H9 (cell line): ENCODE measurements around the gene CEACAM5. TPM values are rescaled to one million over a fixed set of nuclear protein-coding genes. Genes with fewer than 3 reads are reported as not detected.

Experiments used
- DNase-seq: peaks from one replicate; pipeline ENCODE4 v3.0.0-alpha.2; 2017
- H2AFZ ChIP-seq: one replicate; pipeline ENCODE4 v1.6.1; 2013; ENCODE audit warnings: mild to moderate bottlenecking, low read length, control low read depth, moderate library complexity
- H2AK5ac ChIP-seq: 2 replicates; pipeline ENCODE4 v1.6.1; 2013; ENCODE audit warnings: low read length, control low read depth, mixed read lengths; ENCODE audit not compliant: insufficient read length
- H2BK120ac ChIP-seq: one replicate; pipeline ENCODE4 v1.6.1; 2013; ENCODE audit warnings: low read depth, mild to moderate bottlenecking, low read length, control low read depth, inconsistent platforms; ENCODE audit not compliant: poor library complexity, severe bottlenecking
- H2BK12ac ChIP-seq: 2 replicates; pipeline ENCODE4 v1.6.1; 2013; ENCODE audit warnings: low read length, control low read depth, mixed read lengths, low read depth; ENCODE audit not compliant: insufficient read length
- H2BK15ac ChIP-seq: 2 replicates; pipeline ENCODE4 v1.6.1; 2013; ENCODE audit warnings: low read depth, low read length, control low read depth
- H2BK20ac ChIP-seq: one replicate; pipeline ENCODE4 v1.6.1; 2013; ENCODE audit warnings: low read depth, mild to moderate bottlenecking, low read length, control low read depth, inconsistent platforms; ENCODE audit not compliant: poor library complexity, severe bottlenecking
- H2BK5ac ChIP-seq: 2 replicates; pipeline ENCODE4 v1.6.1; 2013; ENCODE audit warnings: low read length, control low read depth, mixed read lengths; ENCODE audit not compliant: insufficient read length
- H3K14ac ChIP-seq: 2 replicates; pipeline ENCODE4 v1.6.1; 2013; ENCODE audit warnings: low read length, control low read depth; ENCODE audit not compliant: insufficient read depth
- H3K18ac ChIP-seq: 2 replicates; pipeline ENCODE4 v1.6.1; 2013; ENCODE audit warnings: low read depth, mild to moderate bottlenecking, mixed read lengths, low read length, control low read depth; ENCODE audit not compliant: insufficient read length
- H3K23ac ChIP-seq: 2 replicates; pipeline ENCODE4 v1.6.1; 2013; ENCODE audit warnings: low read length, control low read depth, mixed read lengths, low read depth; ENCODE audit not compliant: insufficient read length
- H3K23me2 ChIP-seq: 2 replicates; pipeline ENCODE4 v1.6.1; 2013; ENCODE audit warnings: low read depth, mild to moderate bottlenecking, mixed read lengths, low read length, control low read depth; ENCODE audit not compliant: insufficient read length, poor library complexity, severe bottlenecking
- H3K27ac ChIP-seq: 2 replicates; pipeline ENCODE4 v1.5.1; 2013; ENCODE audit warnings: low read length, control low read depth, mixed read lengths, low read depth; ENCODE audit not compliant: insufficient read length
- H3K27me3 ChIP-seq: 2 replicates; pipeline ENCODE4 v1.6.1; 2013; ENCODE audit warnings: low read length, control low read depth, inconsistent platforms; ENCODE audit not compliant: insufficient read depth
- H3K4ac ChIP-seq: 2 replicates; pipeline ENCODE4 v1.6.1; 2013; ENCODE audit warnings: low read depth, mild to moderate bottlenecking, control low read depth, inconsistent platforms, low read length, moderate library complexity
- H3K4me1 ChIP-seq: 2 replicates; pipeline ENCODE4 v1.6.1; 2013; ENCODE audit warnings: low read length, control low read depth, inconsistent platforms; ENCODE audit not compliant: insufficient read depth
- H3K4me2 ChIP-seq: 2 replicates; pipeline ENCODE4 v1.6.1; 2013; ENCODE audit warnings: low read length, control low read depth, mixed read lengths; ENCODE audit not compliant: insufficient read length, insufficient read depth
- H3K56ac ChIP-seq: 2 replicates; pipeline ENCODE4 v1.6.1; 2013; ENCODE audit warnings: low read depth, mild to moderate bottlenecking, mixed read lengths, low read length, control low read depth; ENCODE audit not compliant: insufficient read length
- H3K79me1 ChIP-seq: 2 replicates; pipeline ENCODE4 v1.6.1; 2013; ENCODE audit warnings: low read depth, mild to moderate bottlenecking, moderate library complexity, low read length, control low read depth, inconsistent platforms; ENCODE audit not compliant: insufficient read depth, poor library complexity, severe bottlenecking
- H3K79me2 ChIP-seq: 2 replicates; pipeline ENCODE4 v1.6.1; 2013; ENCODE audit warnings: low read length, control low read depth, inconsistent platforms; ENCODE audit not compliant: insufficient read depth
- H3K9ac ChIP-seq: 2 replicates; pipeline ENCODE4 v1.6.1; 2013; ENCODE audit warnings: low read length, control low read depth, mixed read lengths; ENCODE audit not compliant: insufficient read length; ENCODE audit errors: extremely low read depth
- H3K9me3 ChIP-seq: one replicate; pipeline ENCODE4 v1.6.1; 2013; ENCODE audit warnings: low read depth, low read length, inconsistent platforms; ENCODE audit not compliant: control insufficient read depth
- H3T11ph ChIP-seq: one replicate; pipeline ENCODE4 v1.6.1; 2013; ENCODE audit warnings: mild to moderate bottlenecking, low read length, control low read depth, inconsistent platforms
- H4K20me1 ChIP-seq: one replicate; pipeline ENCODE4 v1.6.1; 2013; ENCODE audit not compliant: control insufficient read depth, insufficient read length, insufficient read depth
- H4K5ac ChIP-seq: 2 replicates; pipeline ENCODE4 v1.6.1; 2013; ENCODE audit warnings: low read depth, mild to moderate bottlenecking, mixed read lengths, low read length, control low read depth; ENCODE audit not compliant: insufficient read length
- H4K8ac ChIP-seq: replicated peaks from 2 replicates; pipeline ENCODE4 v1.6.1; 2013; ENCODE audit warnings: low read length, control low read depth, mixed read lengths, low read depth; ENCODE audit not compliant: insufficient read length
- H4K91ac ChIP-seq: 2 replicates; pipeline ENCODE4 v1.6.1; 2013; ENCODE audit warnings: low read depth, mild to moderate bottlenecking, moderate library complexity, mixed read lengths, low read length, control low read depth; ENCODE audit not compliant: insufficient read length
- H3K27ac Mint-ChIP-seq, 3 experiments: 2 replicates in 2 of 3; 3 replicates in 1 of 3; pipeline ENCODE4 v1.8.0; 2020 to 2021; ENCODE audit warnings: mixed read lengths in 3 of 3, mild to moderate bottlenecking in 1 of 3, moderate library complexity in 1 of 3
- H3K27me3 Mint-ChIP-seq: 2 replicates; pipeline ENCODE4 v1.8.0; 2021; ENCODE audit warnings: low read depth, mild to moderate bottlenecking, moderate library complexity, mixed read lengths
- H3K36me3 Mint-ChIP-seq, 3 experiments: 2 replicates in 2 of 3; 3 replicates in 1 of 3; pipeline ENCODE4 v1.8.0; 2020 to 2021; ENCODE audit warnings: low read depth in 3 of 3, mixed read lengths in 3 of 3; ENCODE audit not compliant: insufficient read depth in 1 of 3
- H3K4me1 Mint-ChIP-seq, 2 experiments: 2 replicates each; pipeline ENCODE4 v1.8.0; 2020; ENCODE audit warnings: mixed read lengths in 2 of 2
- H3K4me3 Mint-ChIP-seq, 2 experiments: 2 replicates in 1 of 2; 3 replicates in 1 of 2; pipeline ENCODE4 v1.8.0; 2020 to 2021; ENCODE audit warnings: mild to moderate bottlenecking in 2 of 2, mixed read lengths in 2 of 2, moderate library complexity in 1 of 2
- H3K9me3 Mint-ChIP-seq, 2 experiments: 2 replicates in 1 of 2; 3 replicates in 1 of 2; pipeline ENCODE4 v1.8.0; 2020; ENCODE audit warnings: mild to moderate bottlenecking in 2 of 2, mixed read lengths in 2 of 2, moderate library complexity in 1 of 2
- CTCF ChIP-seq: fragments of 200-600 bp; sonication (generic); conservative IDR thresholded peaks from 3 replicates; pipeline ENCODE4 v1.8.0; 2021; ENCODE audit warnings: antibody characterized with exemption, mild to moderate bottlenecking
- WGBS: extraction: QIAGEN DNeasy Blood & Tissue Kit; methylation state at CpG from one replicate; pipeline ENCODE4 v1.1.7; 2013; ENCODE audit warnings: missing lambda C conversion rate, low lambda C conversion rate, mixed read lengths; ENCODE audit not compliant: insufficient read length; ENCODE audit errors: extremely low coverage; 5-methylcytosine and 5-hydroxymethylcytosine counted together
- total RNA-seq: library from RNA; stranded (reverse); gene quantifications from 2 replicates; pipeline ENCODE4 v1.2.1, GENCODE V29; 2021

The CEACAM5 gene
- total RNA-seq, 1 experiment from 2014 or later = not detected

GRCh38 chr19:41745756-41746155, 37.3 kb downstream of the CEACAM5 start:
- Histone ChIP-seq H2BK15ac (no peak overlapping the region), H2AK5ac (no peak overlapping the region), H3K27ac (no peak overlapping the region), H3K27me3 (no peaks in the 10 kb centered on the region; the same call in 1 of the 2 replicates), H2BK120ac (no peak overlapping the region), H3K14ac (no peak overlapping the region), H3K79me1 (no peaks in the 10 kb centered on the region), H3T11ph (no peak overlapping the region), H2BK20ac (no peak overlapping the region), H3K56ac (no peak overlapping the region), H4K8ac (no peak overlapping the region), H3K23me2 (no peaks in the 10 kb centered on the region), H3K4me1 (no peaks in the 10 kb centered on the region), H4K20me1 (no peaks in the 10 kb centered on the region), H3K9me3 (peaks cover 8% of the 10 kb centered on the region), H3K18ac (no peak overlapping the region), H3K9ac (no peak overlapping the region), H2AFZ (no peak overlapping the region), H4K91ac (no peak overlapping the region), H3K23ac (no peak overlapping the region), H3K79me2 (no peaks in the 10 kb centered on the region), H2BK12ac (no peak overlapping the region), H3K4me2 (no peak overlapping the region), H2BK5ac (no peak overlapping the region), H4K5ac (no peak overlapping the region), H3K4ac (no peak overlapping the region)
- no peaks in the 10 kb centered on the region for H3K4me1 Mint-ChIP-seq
- H3K36me3 Mint-ChIP-seq = peaks cover 0 to 13% (median 0%) of the 10 kb centered on the region in 3 experiments; a peak in 2 of 7 replicates
- WGBS = no CpG with 5 or more reads among the region's 5 CpGs
- H3K27ac Mint-ChIP-seq = no peak overlapping the region
- TF ChIP-seq CTCF = no peak
- peaks cover 4% of the 10 kb centered on the region for H3K27me3 Mint-ChIP-seq
- peaks cover 52 to 87% of the 10 kb centered on the region in 2 experiments for H3K9me3 Mint-ChIP-seq
- H3K4me3 Mint-ChIP-seq = no peak overlapping the region
- DNase-seq = no peak
